Measurements from ENCODE around the gene TBXAS1. TPM values are rescaled to one million over a fixed set of nuclear protein-coding genes. Genes with fewer than 3 reads are reported as not detected.

TBXAS1 gene
- total and polyA plus RNA-seq, 4 donors, result 5.5 to 24.5 (median 16.9) TPM

DNA sequence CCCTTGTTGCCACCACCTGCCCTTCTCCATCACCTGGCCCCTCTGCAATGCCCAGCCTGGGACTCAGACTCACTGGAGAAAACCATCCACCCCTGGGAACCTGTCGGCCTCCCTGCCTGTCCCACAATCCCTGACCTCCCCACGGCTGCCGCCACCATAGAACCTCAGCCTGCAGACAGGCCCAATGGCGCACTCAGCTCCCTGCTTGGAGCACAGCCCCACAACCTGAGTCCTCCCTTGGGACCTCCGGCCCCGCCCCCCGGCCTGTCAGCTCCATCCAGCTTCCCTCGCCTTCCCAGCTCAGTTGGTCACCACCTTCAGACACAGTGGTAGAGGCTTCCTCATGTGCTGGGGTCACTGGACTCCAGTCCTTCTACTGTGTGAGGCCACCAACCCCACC lies 192.5 kb downstream of the TBXAS1 start:
- Histone ChIP-seq H3K36me3 (ENCODE audit: control insufficient read depth in 1 of 2, insufficient read depth in 2 of 2, low read length in 1 of 2) (peaks cover 0 to 2% of the 10 kb centered on the region in 2 donors), H3K4me3 (ENCODE audit: low read length in 2 of 2) (no peak overlapping the region), H3K27me3 (ENCODE audit: control insufficient read depth in 1 of 2, insufficient read depth in 2 of 2, low read length in 1 of 2) (no peaks in the 10 kb centered on the region), H3K4me1 (ENCODE audit: control insufficient read depth in 1 of 2, insufficient read depth in 2 of 2, low read length in 2 of 2) (no peaks in the 10 kb centered on the region), H3K27ac (ENCODE audit: low read depth in 1 of 2, low read length in 2 of 2) (no peak overlapping the region), H3K9me3 (ENCODE audit: control insufficient read depth, low read length) (no peaks in the 10 kb centered on the region)
- WGBS, 2 donors, result 97 to 98% methylated on average over 8 of the region's 8 CpGs
- intact Hi-C loops (cut with DNase I), result no loop called here
- DNase-seq (no peak), ATAC-seq (ENCODE audit: low FRiP score) (no peak)

- ATAC-seq (ENCODE audit: low FRiP score), result no peak
- no peak for DNase-seq
- Histone ChIP-seq H3K9me3 (ENCODE audit: control insufficient read depth, low read length) (no peaks in the 10 kb centered on the region), H3K4me1 (ENCODE audit: control insufficient read depth in 1 of 2, insufficient read depth in 2 of 2, low read length in 2 of 2) (no peaks in the 10 kb centered on the region), H3K4me3 (ENCODE audit: low read length in 2 of 2) (no peak overlapping the region), H3K27ac (ENCODE audit: low read depth in 1 of 2, low read length in 2 of 2) (no peak overlapping the region), H3K36me3 (ENCODE audit: control insufficient read depth in 1 of 2, insufficient read depth in 2 of 2, low read length in 1 of 2) (peaks cover 0 to 4% of the 10 kb centered on the region in 2 donors), H3K27me3 (ENCODE audit: control insufficient read depth in 1 of 2, insufficient read depth in 2 of 2, low read length in 1 of 2) (no peaks in the 10 kb centered on the region)
- WGBS, 2 donors, result 30 to 34% methylated on average over 7 of the region's 7 CpGs
- intact Hi-C loops (cut with DNase I), result no loop called here
Measured at GRCh38 chr7:140022582-140023211, 193.6 kb downstream of the TBXAS1 start.

GRCh38 chr7:140023728-140024127 lies 194.7 kb downstream of the TBXAS1 start:
- H3K27ac ChIP-seq (ENCODE audit: low read depth in 1 of 2, low read length in 2 of 2), result no peak overlapping the region
- DNase-seq (no peak), ATAC-seq (ENCODE audit: low FRiP score) (no peak)
- no peaks in the 10 kb centered on the region for H3K27me3 ChIP-seq (ENCODE audit: control insufficient read depth in 1 of 2, insufficient read depth in 2 of 2, low read length in 1 of 2)
- peaks cover 0 to 4% of the 10 kb centered on the region in 2 donors for H3K36me3 ChIP-seq (ENCODE audit: control insufficient read depth in 1 of 2, insufficient read depth in 2 of 2, low read length in 1 of 2)
- intact Hi-C loops (cut with DNase I), result no loop called here
- H3K9me3 ChIP-seq (ENCODE audit: control insufficient read depth, low read length), result no peaks in the 10 kb centered on the region
- WGBS, 2 donors, result 91 to 94% methylated on average over 6 of the region's 6 CpGs
- no peak overlapping the region for H3K4me3 ChIP-seq (ENCODE audit: low read length in 2 of 2)
- no peaks in the 10 kb centered on the region for H3K4me1 ChIP-seq (ENCODE audit: control insufficient read depth in 1 of 2, insufficient read depth in 2 of 2, low read length in 2 of 2)

DNA sequence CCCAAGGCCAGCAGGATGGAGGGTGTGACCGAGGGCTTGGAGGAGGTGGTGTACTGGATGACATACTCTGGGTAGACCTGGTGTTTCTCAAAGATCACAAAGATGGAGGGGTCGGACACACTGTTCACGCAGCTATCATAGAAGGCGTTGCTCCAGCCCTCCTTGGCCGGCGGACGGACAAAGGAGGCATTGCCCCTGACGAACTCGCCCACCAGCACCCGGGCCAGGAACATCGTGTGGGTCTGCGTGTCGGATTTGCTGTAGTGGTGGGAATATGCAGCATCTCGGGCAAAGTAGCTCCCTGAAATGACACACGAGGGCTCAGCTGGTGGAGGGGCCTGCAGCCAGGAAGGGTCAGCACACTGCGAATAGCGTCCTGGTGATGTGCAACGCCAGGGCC lies 195.5 kb downstream of the TBXAS1 start:
- Histone ChIP-seq H3K4me3 (ENCODE audit: low read length in 2 of 2) (no peak overlapping the region), H3K9me3 (ENCODE audit: control insufficient read depth, low read length) (no peaks in the 10 kb centered on the region), H3K27me3 (ENCODE audit: control insufficient read depth in 1 of 2, insufficient read depth in 2 of 2, low read length in 1 of 2) (no peaks in the 10 kb centered on the region), H3K27ac (ENCODE audit: low read depth in 1 of 2, low read length in 2 of 2) (no peak overlapping the region), H3K36me3 (ENCODE audit: control insufficient read depth in 1 of 2, insufficient read depth in 2 of 2, low read length in 1 of 2) (peaks cover 0 to 4% of the 10 kb centered on the region in 2 donors), H3K4me1 (ENCODE audit: control insufficient read depth in 1 of 2, insufficient read depth in 2 of 2, low read length in 2 of 2) (no peaks in the 10 kb centered on the region)
- WGBS, 2 donors, result 94 to 95% methylated on average over 18 of the region's 18 CpGs
- intact Hi-C loops (cut with DNase I), result no loop called here
- DNase-seq (no peak), ATAC-seq (ENCODE audit: low FRiP score) (no peak)

- Histone ChIP-seq H3K27me3 (ENCODE audit: control insufficient read depth in 1 of 2, insufficient read depth in 2 of 2, low read length in 1 of 2) (no peaks in the 10 kb centered on the region), H3K4me1 (ENCODE audit: control insufficient read depth in 1 of 2, insufficient read depth in 2 of 2, low read length in 2 of 2) (no peaks in the 10 kb centered on the region), H3K4me3 (ENCODE audit: low read length in 2 of 2) (no peak overlapping the region), H3K36me3 (ENCODE audit: control insufficient read depth in 1 of 2, insufficient read depth in 2 of 2, low read length in 1 of 2) (peaks cover 0 to 4% of the 10 kb centered on the region in 2 donors), H3K27ac (ENCODE audit: low read depth in 1 of 2, low read length in 2 of 2) (no peak overlapping the region), H3K9me3 (ENCODE audit: control insufficient read depth, low read length) (no peaks in the 10 kb centered on the region)
- intact Hi-C loops (cut with DNase I), result no loop called here
- no peak for DNase-seq
- 80 to 84% methylated on average over 4 of the region's 4 CpGs for WGBS, 2 donors
- no peak for ATAC-seq (ENCODE audit: low FRiP score)
Measured at GRCh38 chr7:140025241-140025640, 196.2 kb downstream of the TBXAS1 start.

DNA sequence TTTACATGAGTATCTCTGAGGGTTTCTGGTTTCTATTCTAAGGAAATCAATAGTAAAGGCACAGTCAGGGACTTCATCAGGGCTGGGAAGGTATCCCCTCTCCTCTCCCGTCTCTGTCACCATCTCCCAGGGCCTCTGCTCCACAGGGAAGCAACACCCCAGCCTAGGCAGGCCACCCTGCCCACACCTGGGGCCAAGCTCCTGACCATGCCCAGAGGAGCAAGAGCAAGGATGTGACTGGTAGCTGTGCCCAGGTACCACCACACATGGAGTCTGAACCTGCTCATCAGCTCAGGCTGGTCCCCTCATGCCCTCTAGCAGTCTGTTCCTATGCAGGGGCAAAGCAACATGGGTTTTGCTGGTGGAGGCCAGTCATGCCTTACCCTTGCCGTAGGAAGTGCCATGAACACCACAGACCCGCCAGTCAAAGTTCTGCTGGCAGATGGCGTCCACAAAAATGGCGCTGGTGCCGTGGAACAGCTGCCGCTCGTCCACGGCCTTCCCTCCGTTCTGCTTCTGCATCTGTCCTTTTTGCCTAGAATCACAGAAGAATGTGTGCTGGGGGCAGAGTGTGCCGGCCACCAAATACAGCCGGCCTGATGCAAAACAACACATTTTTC lies 196.9 kb downstream of the TBXAS1 start:
- H3K9me3 ChIP-seq (ENCODE audit: control insufficient read depth, low read length), result no peaks in the 10 kb centered on the region
- no peak overlapping the region for H3K27ac ChIP-seq (ENCODE audit: low read depth in 1 of 2, low read length in 2 of 2)
- intact Hi-C loops (cut with DNase I), result no loop called here
- no peak for ATAC-seq (ENCODE audit: low FRiP score)
- H3K4me3 ChIP-seq (ENCODE audit: low read length in 2 of 2), result no peak overlapping the region
- WGBS, 2 donors, result 91 to 92% methylated on average over 12 of the region's 12 CpGs
- no peaks in the 10 kb centered on the region for H3K27me3 ChIP-seq (ENCODE audit: control insufficient read depth in 1 of 2, insufficient read depth in 2 of 2, low read length in 1 of 2)
- no peak for DNase-seq
- H3K36me3 ChIP-seq (ENCODE audit: control insufficient read depth in 1 of 2, insufficient read depth in 2 of 2, low read length in 1 of 2), result peaks cover 0 to 4% of the 10 kb centered on the region in 2 donors
- no peaks in the 10 kb centered on the region for H3K4me1 ChIP-seq (ENCODE audit: control insufficient read depth in 1 of 2, insufficient read depth in 2 of 2, low read length in 2 of 2)

GRCh38 chr7:140026935-140027334 lies 197.9 kb downstream of the TBXAS1 start:
- ATAC-seq (ENCODE audit: low FRiP score), result no peak
- 94 to 96% methylated on average over 9 of the region's 9 CpGs for WGBS, 2 donors
- no peaks in the 10 kb centered on the region for H3K9me3 ChIP-seq (ENCODE audit: control insufficient read depth, low read length)
- H3K4me3 ChIP-seq (ENCODE audit: low read length in 2 of 2), result no peak overlapping the region
- no peaks in the 10 kb centered on the region for H3K4me1 ChIP-seq (ENCODE audit: control insufficient read depth in 1 of 2, insufficient read depth in 2 of 2, low read length in 2 of 2)
- peaks cover 0 to 4% of the 10 kb centered on the region in 2 donors for H3K36me3 ChIP-seq (ENCODE audit: control insufficient read depth in 1 of 2, insufficient read depth in 2 of 2, low read length in 1 of 2)
- H3K27me3 ChIP-seq (ENCODE audit: control insufficient read depth in 1 of 2, insufficient read depth in 2 of 2, low read length in 1 of 2), result no peaks in the 10 kb centered on the region
- intact Hi-C loops (cut with DNase I), result no loop called here
- no peak for DNase-seq
- no peak overlapping the region for H3K27ac ChIP-seq (ENCODE audit: low read depth in 1 of 2, low read length in 2 of 2)

DNA sequence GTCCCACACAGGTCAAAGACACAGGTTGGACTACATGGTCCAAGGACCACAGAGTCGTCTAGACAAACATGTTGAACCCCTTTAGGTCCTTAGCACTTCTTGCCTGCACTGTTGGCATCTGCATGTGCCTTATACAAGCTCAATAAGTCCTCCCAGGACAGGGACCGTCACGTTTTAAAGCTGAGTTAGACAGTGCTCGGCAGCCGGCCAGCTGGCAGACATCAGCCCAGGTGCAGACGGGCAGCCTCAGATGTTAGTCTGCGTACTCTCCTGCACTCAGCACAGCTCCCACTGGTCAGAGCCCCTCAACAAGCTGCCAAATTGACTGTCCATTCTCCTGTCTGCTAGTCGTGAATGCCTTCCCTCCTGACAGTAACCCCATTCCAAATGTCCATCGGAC lies 198.8 kb downstream of the TBXAS1 start:
- Histone ChIP-seq H3K36me3 (ENCODE audit: control insufficient read depth in 1 of 2, insufficient read depth in 2 of 2, low read length in 1 of 2) (peaks cover 0 to 4% of the 10 kb centered on the region in 2 donors), H3K27ac (ENCODE audit: low read depth in 1 of 2, low read length in 2 of 2) (no peak overlapping the region), H3K9me3 (ENCODE audit: control insufficient read depth, low read length) (no peaks in the 10 kb centered on the region), H3K4me3 (ENCODE audit: low read length in 2 of 2) (no peak overlapping the region), H3K4me1 (ENCODE audit: control insufficient read depth in 1 of 2, insufficient read depth in 2 of 2, low read length in 2 of 2) (no peaks in the 10 kb centered on the region), H3K27me3 (ENCODE audit: control insufficient read depth in 1 of 2, insufficient read depth in 2 of 2, low read length in 1 of 2) (no peaks in the 10 kb centered on the region)
- WGBS, 2 donors, result 87 to 91% methylated on average over 9 of the region's 9 CpGs
- ATAC-seq (ENCODE audit: low FRiP score) (no peak), DNase-seq (no peak)
- intact Hi-C loops (cut with DNase I), result no loop called here

GRCh38 chr7:140028311-140028710 lies 199.2 kb downstream of the TBXAS1 start:
- H3K27ac ChIP-seq (ENCODE audit: low read depth in 1 of 2, low read length in 2 of 2), result no peak overlapping the region
- WGBS, 2 donors, result 92 to 94% methylated on average over 4 of the region's 4 CpGs
- ATAC-seq (ENCODE audit: low FRiP score) (no peak), DNase-seq (no peak)
- H3K9me3 ChIP-seq (ENCODE audit: control insufficient read depth, low read length), result no peaks in the 10 kb centered on the region
- no peak overlapping the region for H3K4me3 ChIP-seq (ENCODE audit: low read length in 2 of 2)
- intact Hi-C loops (cut with DNase I), result no loop called here
- H3K4me1 ChIP-seq (ENCODE audit: control insufficient read depth in 1 of 2, insufficient read depth in 2 of 2, low read length in 2 of 2), result no peaks in the 10 kb centered on the region
- H3K27me3 ChIP-seq (ENCODE audit: control insufficient read depth in 1 of 2, insufficient read depth in 2 of 2, low read length in 1 of 2), result no peaks in the 10 kb centered on the region
- peaks cover 0 to 4% of the 10 kb centered on the region in 2 donors for H3K36me3 ChIP-seq (ENCODE audit: control insufficient read depth in 1 of 2, insufficient read depth in 2 of 2, low read length in 1 of 2)
